HG03565 (cell line): Measurements from ENCODE around the gene IFRD1.
"Not testable (repeated sequence)": the region's sequence is repeated elsewhere in the genome, so short reads cannot be mapped to it uniquely, and the experiment has no call there.

ENCODE experiments used
- ATAC-seq: cut with Tn5 transposase; IDR thresholded peaks from one replicate; pipeline ENCODE4 v1.9.1; 2021; ENCODE audit warnings: mild to moderate bottlenecking, moderate library complexity; ENCODE audit not compliant: unreplicated experiment

IFRD1 gene

GRCh38 chr7:112512451-112513210 lies 62.4 kb downstream of the IFRD1 start:
- no peak for ATAC-seq

- ATAC-seq = no peak
Observed at GRCh38 chr7:112515989-112516388, 65.7 kb downstream of the IFRD1 start.

- not testable (repeated sequence) for ATAC-seq
Observed at GRCh38 chr7:112516418-112516817, 66.2 kb downstream of the IFRD1 start.

GRCh38 chr7:112517487-112517886 lies 67.2 kb downstream of the IFRD1 start:
- no peak for ATAC-seq

- no peak for ATAC-seq
Observed at GRCh38 chr7:112520787-112521186, 70.5 kb downstream of the IFRD1 start.

GRCh38 chr7:112521942-112522341 lies 71.7 kb downstream of the IFRD1 start:
- ATAC-seq = no peak

GRCh38 chr7:112523871-112524270 lies 73.6 kb downstream of the IFRD1 start:
- no peak for ATAC-seq
